IMR-90 (cell line): Measurements from ENCODE around the gene CGB7. TPM values are rescaled to one million over a fixed set of nuclear protein-coding genes. Genes with fewer than 3 reads are reported as not detected.

ENCODE experiments used
- ATAC-seq: fragments of 200-7000 bp; cut with Tn5 transposase; 2 replicates; pipeline ENCODE4 v1.9.1; 2020; ENCODE audit warnings: low read depth, mild to moderate bottlenecking, moderate library complexity
- BruUV-seq: library from RNA; stranded (reverse); fragments of 400-500 nt; replicated peaks from 2 replicates; lab custom pipeline; 2021; lab: Mats Ljungman, UMichigan
- CTCF ChIA-PET: fragments of 300-600 bp; formaldehyde crosslinking; extraction: SDS; loops from one replicate; lab custom pipeline; 2021; ENCODE audit warnings: antibody characterized with exemption; lab: Yijun Ruan, JAX
- POLR2A ChIA-PET: fragments of 300-600 bp; sonication (Branson Sonifier 250); formaldehyde crosslinking; loops from one replicate; lab custom pipeline; 2022; ENCODE audit warnings: antibody characterized with exemption; ENCODE audit not compliant: unreplicated experiment; lab: Charles Lee
- DNase-seq: peaks from one replicate; pipeline ENCODE4 v3.0.0; 2013
- H2AFZ ChIP-seq: replicated peaks from 2 replicates; pipeline ENCODE3; 2013; ENCODE audit warnings: low read length, mild to moderate bottlenecking; ENCODE audit not compliant: poor library complexity
- H2AK5ac ChIP-seq: 2 replicates; pipeline ENCODE4 v1.6.1; 2013; ENCODE audit warnings: low read depth, low read length, inconsistent platforms
- H2AK9ac ChIP-seq: replicated peaks from 2 replicates; pipeline ENCODE3; 2013; ENCODE audit warnings: mild to moderate bottlenecking, low read depth, low read length, moderate library complexity; ENCODE audit not compliant: poor library complexity
- H2BK120ac ChIP-seq: 2 replicates; pipeline ENCODE4 v1.6.1; 2013; ENCODE audit warnings: low read depth, low read length, inconsistent platforms
- H2BK15ac ChIP-seq: 3 replicates; pipeline ENCODE4 v1.6.1; 2013; ENCODE audit warnings: low read depth, low read length, inconsistent platforms
- H2BK20ac ChIP-seq: 2 replicates; pipeline ENCODE4 v1.6.1; 2013; ENCODE audit warnings: low read depth, mild to moderate bottlenecking, inconsistent platforms, low read length, moderate library complexity
- H2BK5ac ChIP-seq: 2 replicates; pipeline ENCODE4 v1.6.1; 2013; ENCODE audit warnings: mild to moderate bottlenecking, low read depth, low read length, inconsistent platforms; ENCODE audit not compliant: poor library complexity, severe bottlenecking
- H3K14ac ChIP-seq: replicated peaks from 2 replicates; pipeline ENCODE4 v1.6.1; 2013; ENCODE audit warnings: low read depth, low read length, inconsistent platforms
- H3K18ac ChIP-seq: 2 replicates; pipeline ENCODE4 v1.6.1; 2013; ENCODE audit warnings: low read depth, low read length, control low read depth
- H3K23ac ChIP-seq: 2 replicates; pipeline ENCODE4 v1.6.1; 2013; ENCODE audit warnings: low read depth, low read length, inconsistent platforms
- H3K27ac ChIP-seq: 2 replicates; pipeline ENCODE4 v1.5.1; 2013; ENCODE audit warnings: mild to moderate bottlenecking, control low read depth, low read length; ENCODE audit not compliant: insufficient read depth
- H3K27me3 ChIP-seq: 2 replicates; pipeline ENCODE4 v1.6.1; 2013; ENCODE audit warnings: low read length; ENCODE audit not compliant: control insufficient read depth, insufficient read depth
- H3K36me3 ChIP-seq: 2 replicates; pipeline ENCODE4 v1.6.1; 2013; ENCODE audit warnings: low read length, mixed read lengths; ENCODE audit not compliant: control insufficient read depth, insufficient read depth
- H3K4ac ChIP-seq: 2 replicates; pipeline ENCODE4 v1.6.1; 2013; ENCODE audit warnings: low read depth, low read length, inconsistent platforms
- H3K4me1 ChIP-seq: 2 replicates; pipeline ENCODE4 v1.6.1; 2013; ENCODE audit warnings: low read length, mixed read lengths; ENCODE audit not compliant: control insufficient read depth, insufficient read depth
- H3K4me2 ChIP-seq: 2 replicates; pipeline ENCODE4 v1.6.1; 2013; ENCODE audit warnings: low read depth, mild to moderate bottlenecking, control low read depth, low read length, moderate library complexity
- H3K4me3 ChIP-seq: 2 replicates; pipeline ENCODE4 v1.5.1; 2013; ENCODE audit warnings: low read depth, mild to moderate bottlenecking, control low read depth, low read length, moderate library complexity; ENCODE audit not compliant: insufficient read depth
- H3K56ac ChIP-seq: 2 replicates; pipeline ENCODE4 v1.6.1; 2013; ENCODE audit warnings: low read length, inconsistent platforms; ENCODE audit not compliant: insufficient read depth; ENCODE audit errors: extremely low read depth
- H3K79me1 ChIP-seq, 2 experiments: 2 replicates each; pipeline ENCODE4 v1.6.1; 2013; ENCODE audit warnings: low read length in 2 of 2, inconsistent platforms in 1 of 2, low read depth in 1 of 2
- H3K9ac ChIP-seq: 2 replicates; pipeline ENCODE4 v1.6.1; 2013; ENCODE audit warnings: low read depth, low read length, control low read depth
- H3K9me1 ChIP-seq: 2 replicates; pipeline ENCODE4 v1.6.1; 2013; ENCODE audit warnings: low read length, inconsistent platforms; ENCODE audit not compliant: insufficient read depth
- H3K9me3 ChIP-seq: 2 replicates; pipeline ENCODE4 v1.6.1; 2013; ENCODE audit warnings: low read length; ENCODE audit not compliant: control insufficient read depth, insufficient read depth
- H4K20me1 ChIP-seq: 2 replicates; pipeline ENCODE4 v1.6.1; 2013; ENCODE audit warnings: low read length, inconsistent platforms; ENCODE audit not compliant: insufficient read depth
- H4K5ac ChIP-seq: 2 replicates; pipeline ENCODE4 v1.6.1; 2013; ENCODE audit warnings: mild to moderate bottlenecking, low read depth, low read length, control low read depth
- H4K8ac ChIP-seq, 2 experiments: 2 replicates each; pipeline ENCODE4 v1.6.1; 2013; ENCODE audit warnings: low read depth in 2 of 2, low read length in 2 of 2, control low read depth in 1 of 2, inconsistent platforms in 1 of 2
- H4K91ac ChIP-seq: 2 replicates; pipeline ENCODE4 v1.6.1; 2013; ENCODE audit warnings: low read depth, low read length, inconsistent platforms; ENCODE audit not compliant: insufficient read depth
- BHLHE40 ChIP-seq: fragments of 150-350 bp; IDR thresholded peaks from 2 replicates; pipeline ENCODE4 v1.6.1; 2016; ENCODE audit warnings: mild to moderate bottlenecking, low read depth, low read length
- CEBPB ChIP-seq: IDR thresholded peaks from 2 replicates; pipeline ENCODE4 v1.6.1; 2012; ENCODE audit warnings: low read depth, low read length, improper control_type of control experiment
- CHD1 ChIP-seq: IDR thresholded peaks from 2 replicates; pipeline ENCODE4 v1.6.1; 2012; ENCODE audit warnings: low read depth, low read length, improper control_type of control experiment
- FOS ChIP-seq: fragments of 150-350 bp; IDR thresholded peaks from 2 replicates; pipeline ENCODE4 v1.6.1; 2016; ENCODE audit warnings: low read depth, low read length
- MAFK ChIP-seq: IDR thresholded peaks from 2 replicates; pipeline ENCODE4 v1.6.1; 2012; ENCODE audit warnings: low read depth, low read length, improper control_type of control experiment
- MAZ ChIP-seq: IDR thresholded peaks from 2 replicates; pipeline ENCODE4 v1.6.1; 2012; ENCODE audit warnings: low read depth, mild to moderate bottlenecking, low read length, improper control_type of control experiment, moderate library complexity, borderline replicate concordance
- MXI1 ChIP-seq: IDR thresholded peaks from 2 replicates; pipeline ENCODE4 v1.6.1; 2012; ENCODE audit warnings: low read depth, mild to moderate bottlenecking, low read length, moderate library complexity, borderline replicate concordance
- NFE2L2 ChIP-seq: fragments of 150-350 bp; IDR thresholded peaks from 2 replicates; pipeline ENCODE4 v1.6.1; 2016; ENCODE audit warnings: low read depth, mild to moderate bottlenecking, low read length
- POLR2A ChIP-seq: IDR thresholded peaks from 2 replicates; pipeline ENCODE4 v1.6.1; 2012; ENCODE audit warnings: mild to moderate bottlenecking, low read depth, low read length
- RAD21 ChIP-seq: IDR thresholded peaks from 2 replicates; pipeline ENCODE4 v1.6.1; 2012; ENCODE audit warnings: low read length, improper control_type of control experiment
- RCOR1 ChIP-seq: IDR thresholded peaks from 2 replicates; pipeline ENCODE4 v1.6.1; 2012; ENCODE audit warnings: mild to moderate bottlenecking, low read length, improper control_type of control experiment; ENCODE audit not compliant: insufficient replicate concordance
- RFX5 ChIP-seq: IDR thresholded peaks from 2 replicates; pipeline ENCODE4 v1.8.0; 2012; ENCODE audit warnings: low read depth, mild to moderate bottlenecking, low read length, moderate library complexity
- SMC3 ChIP-seq: fragments of 150-350 bp; IDR thresholded peaks from 2 replicates; pipeline ENCODE4 v1.6.1; 2016; ENCODE audit warnings: low read depth, mild to moderate bottlenecking, antibody characterized with exemption, low read length, moderate library complexity
- WGBS, 2 experiments: methylation state at CpG; one replicate each; pipeline versions ENCODE4 v1.1.5 to v1.1.7; 2013; ENCODE audit warnings: missing lambda C conversion rate in 2 of 2; ENCODE audit not compliant: insufficient read length in 1 of 2; ENCODE audit errors: extremely low coverage in 2 of 2; 5-methylcytosine and 5-hydroxymethylcytosine counted together
- dilution Hi-C: fragments of 300-500 bp; cut with HindIII; formaldehyde crosslinking; loops from one replicate; pipeline ENCODE4 v1.14.3; 2018; ENCODE audit warnings: low sequenced_read_pairs; ENCODE audit not compliant: unreplicated experiment
- in situ Hi-C: fragments of 300-500 bp; cut with MboI; formaldehyde crosslinking; loops from 3 replicates; pipeline ENCODE4 v1.14.3; 2019; ENCODE audit warnings: low sequenced_read_pairs, inconsistent platforms, mixed read lengths
- intact Hi-C: fragments of 100-400 bp; cut with micrococcal nuclease; formaldehyde crosslinking; loops from 2 replicates; pipeline ENCODE4 v1.10.0; 2022
- polyA plus RNA-seq, 3 experiments: library from polyadenylated mRNA; depleted of rRNA; stranded (reverse); fragments of >200 nt; gene quantifications; 2 replicates each; pipeline ENCODE4 v1.2.3, GENCODE V29; 2012; ENCODE audit warnings: low replicate concordance in 1 of 3
- total RNA-seq: library from RNA; depleted of rRNA; stranded (reverse); fragments of >200 nt; gene quantifications from 2 replicates; pipeline ENCODE4 v1.2.3, GENCODE V29; 2012
- TF ChIP-seq, protein P1 (sequence below): fragments of 150-350 bp; IDR thresholded peaks from 2 replicates; pipeline ENCODE4 v1.6.1; 2016; ENCODE audit warnings: low read depth, mild to moderate bottlenecking, low read length, moderate library complexity, borderline replicate concordance
- TF ChIP-seq, protein P2 (sequence below): fragments of 150-350 bp; IDR thresholded peaks from 2 replicates; pipeline ENCODE4 v1.6.1; 2017; ENCODE audit warnings: mild to moderate bottlenecking, antibody characterized with exemption, low read length, low read depth
- TF ChIP-seq, protein P3 (sequence below): conservative IDR thresholded peaks from 2 replicates; pipeline ENCODE4 v1.5.1; 2012; ENCODE audit warnings: mild to moderate bottlenecking, low read depth, low read length, improper control_type of control experiment

CGB7 gene
- total and polyA plus RNA-seq, 2 of the 4 experiments (the other 2 are of a cell fraction), result 1.7 TPM; not detected in 1

DNA sequence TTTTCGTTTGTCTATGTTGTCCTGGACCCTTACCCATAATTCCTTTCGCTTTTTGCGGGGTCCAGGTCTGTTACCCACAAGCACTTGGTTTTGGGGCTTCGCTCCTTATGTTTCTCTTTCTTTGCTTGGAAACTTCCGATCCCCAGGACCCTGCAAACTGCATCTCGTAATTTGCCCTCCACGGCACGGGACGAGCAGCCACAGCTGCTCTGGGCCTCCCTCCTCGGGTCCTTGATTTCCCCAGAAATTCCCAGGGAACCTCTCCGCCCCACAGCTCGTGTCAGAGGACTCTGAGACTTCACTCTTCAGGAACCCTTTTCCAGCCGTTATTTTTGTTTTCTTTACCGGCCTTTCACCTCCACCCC lies 28.3 kb upstream of the CGB7 start:
- peaks cover 26% of the 10 kb centered on the region for H3K36me3 ChIP-seq
- intact Hi-C loops (no loop called here), dilution Hi-C loops (no loop called here), in situ Hi-C loops (no loop called here)
- POLR2A ChIA-PET, result no interaction called here
- H3K9me3 ChIP-seq, result no peaks in the 10 kb centered on the region
- no peak for TF ChIP-seq SMC3
- TF ChIP-seq RCOR1, result no peak
- no peak for TF ChIP-seq CHD1
- no peak for TF ChIP-seq RAD21
- TF ChIP-seq MAZ, result no peak
- TF ChIP-seq, protein P1, sequence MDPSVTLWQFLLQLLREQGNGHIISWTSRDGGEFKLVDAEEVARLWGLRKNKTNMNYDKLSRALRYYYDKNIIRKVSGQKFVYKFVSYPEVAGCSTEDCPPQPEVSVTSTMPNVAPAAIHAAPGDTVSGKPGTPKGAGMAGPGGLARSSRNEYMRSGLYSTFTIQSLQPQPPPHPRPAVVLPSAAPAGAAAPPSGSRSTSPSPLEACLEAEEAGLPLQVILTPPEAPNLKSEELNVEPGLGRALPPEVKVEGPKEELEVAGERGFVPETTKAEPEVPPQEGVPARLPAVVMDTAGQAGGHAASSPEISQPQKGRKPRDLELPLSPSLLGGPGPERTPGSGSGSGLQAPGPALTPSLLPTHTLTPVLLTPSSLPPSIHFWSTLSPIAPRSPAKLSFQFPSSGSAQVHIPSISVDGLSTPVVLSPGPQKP, result no peak
- TF ChIP-seq, protein P2, sequence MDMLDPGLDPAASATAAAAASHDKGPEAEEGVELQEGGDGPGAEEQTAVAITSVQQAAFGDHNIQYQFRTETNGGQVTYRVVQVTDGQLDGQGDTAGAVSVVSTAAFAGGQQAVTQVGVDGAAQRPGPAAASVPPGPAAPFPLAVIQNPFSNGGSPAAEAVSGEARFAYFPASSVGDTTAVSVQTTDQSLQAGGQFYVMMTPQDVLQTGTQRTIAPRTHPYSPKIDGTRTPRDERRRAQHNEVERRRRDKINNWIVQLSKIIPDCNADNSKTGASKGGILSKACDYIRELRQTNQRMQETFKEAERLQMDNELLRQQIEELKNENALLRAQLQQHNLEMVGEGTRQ, result no peak
- TF ChIP-seq FOS, result no peak
- TF ChIP-seq, protein P3, sequence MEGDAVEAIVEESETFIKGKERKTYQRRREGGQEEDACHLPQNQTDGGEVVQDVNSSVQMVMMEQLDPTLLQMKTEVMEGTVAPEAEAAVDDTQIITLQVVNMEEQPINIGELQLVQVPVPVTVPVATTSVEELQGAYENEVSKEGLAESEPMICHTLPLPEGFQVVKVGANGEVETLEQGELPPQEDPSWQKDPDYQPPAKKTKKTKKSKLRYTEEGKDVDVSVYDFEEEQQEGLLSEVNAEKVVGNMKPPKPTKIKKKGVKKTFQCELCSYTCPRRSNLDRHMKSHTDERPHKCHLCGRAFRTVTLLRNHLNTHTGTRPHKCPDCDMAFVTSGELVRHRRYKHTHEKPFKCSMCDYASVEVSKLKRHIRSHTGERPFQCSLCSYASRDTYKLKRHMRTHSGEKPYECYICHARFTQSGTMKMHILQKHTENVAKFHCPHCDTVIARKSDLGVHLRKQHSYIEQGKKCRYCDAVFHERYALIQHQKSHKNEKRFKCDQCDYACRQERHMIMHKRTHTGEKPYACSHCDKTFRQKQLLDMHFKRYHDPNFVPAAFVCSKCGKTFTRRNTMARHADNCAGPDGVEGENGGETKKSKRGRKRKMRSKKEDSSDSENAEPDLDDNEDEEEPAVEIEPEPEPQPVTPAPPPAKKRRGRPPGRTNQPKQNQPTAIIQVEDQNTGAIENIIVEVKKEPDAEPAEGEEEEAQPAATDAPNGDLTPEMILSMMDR, result no peak
- no peak for TF ChIP-seq NFE2L2
- TF ChIP-seq CEBPB, result no peak
- TF ChIP-seq POLR2A, result no peak
- TF ChIP-seq BHLHE40, result no peak
- TF ChIP-seq MAFK, result no peak
- no peak for TF ChIP-seq RFX5
- TF ChIP-seq MXI1, result no peak
- H3K27me3 ChIP-seq, result no peaks in the 10 kb centered on the region
- H2AK9ac ChIP-seq, result peak overlapping the region; percentile 84
- 0 out of 2 replicates have a peak overlapping the region, but pooled peaks have one; percentile 10 for H3K18ac ChIP-seq
- peaks cover 11 to 37% of the 10 kb centered on the region in 2 experiments for H3K79me1 ChIP-seq
- peak overlapping the region; percentile 86 for H3K9ac ChIP-seq
- CTCF ChIA-PET, result no interaction called here
- H3K9me1 ChIP-seq, result 0 out of 2 replicates have a peak, but pooled peaks cover 2% of the 10 kb centered on the region
- peaks cover 6% of the 10 kb centered on the region for H3K4me1 ChIP-seq
- H4K5ac ChIP-seq, result peak overlapping the region; percentile 19; the same call in 1 of the 2 replicates
- no peak for DNase-seq
- 1% methylated on average over 14 of the region's 14 CpGs; no CpG with 5 or more reads in 1 of the 2 experiments for WGBS, 2 experiments
- peak overlapping the region; percentile 86 for H3K4me2 ChIP-seq
- H3K23ac ChIP-seq, result peak overlapping the region; percentile 74
- peak overlapping the region; percentile 57 for H2AK5ac ChIP-seq
- H4K8ac ChIP-seq, result peak overlapping the region; percentile 71 to 95; a peak in 3 of 4 replicates
- H3K56ac ChIP-seq, result peak overlapping the region; percentile 72
- peak overlapping the region; percentile 91 for H3K4ac ChIP-seq
- H2BK15ac ChIP-seq, result no peak overlapping the region
- BruUV-seq, result TSS peak; percentile 41
- H3K14ac ChIP-seq, result peak overlapping the region; percentile 89
- peaks cover 50% of the 10 kb centered on the region for H4K20me1 ChIP-seq
- no peak overlapping the region for H2BK20ac ChIP-seq
- peak overlapping the region; percentile 42 for H2BK5ac ChIP-seq
- H3K27ac ChIP-seq, result peak overlapping the region; percentile 89
- H3K4me3 ChIP-seq, result peak overlapping the region; percentile 69
- no peak for ATAC-seq
- H2AFZ ChIP-seq, result peak overlapping the region; percentile 88
- peak overlapping the region; percentile 84; the same call in 1 of the 2 replicates for H4K91ac ChIP-seq
- no peak overlapping the region for H2BK120ac ChIP-seq
